NCI-H146 treated with DMSO at 0.1 percent for 48 hours (cell line): ENCODE results near the gene RELA.

Experiments
- DNase-seq: peaks from one replicate; lab custom pipeline; 2025; ENCODE audit not compliant: unreplicated experiment; lab: John Stamatoyannopoulos, UW

Gene RELA

GRCh38 chr11:65634440-65634839 is 28.3 kb downstream of the RELA start:
- DNase-seq = no peak

GRCh38 chr11:65634109-65634436 is 28.6 kb downstream of the RELA start:
- DNase-seq = no peak

- DNase-seq = no peak
Measured at GRCh38 chr11:65633390-65634108, 29.2 kb downstream of the RELA start.

GRCh38 chr11:65630215-65630614 is 32.5 kb downstream of the RELA start:
- DNase-seq = no peak

GRCh38 chr11:65629579-65629978 is 33.1 kb downstream of the RELA start:
- no peak for DNase-seq

GRCh38 chr11:65627202-65627601 is 35.5 kb downstream of the RELA start:
- DNase-seq = no peak

GRCh38 chr11:65625628-65626342 is 36.9 kb downstream of the RELA start:
- DNase-seq = no peak

GRCh38 chr11:65624931-65625627 is 37.6 kb downstream of the RELA start:
- no peak for DNase-seq

- DNase-seq = no peak
Measured at GRCh38 chr11:65623852-65624616, 38.7 kb downstream of the RELA start.

GRCh38 chr11:65623177-65623576 is 39.5 kb downstream of the RELA start:
- no peak for DNase-seq

- DNase-seq = no peak
Measured at GRCh38 chr11:65622011-65622410, 40.7 kb downstream of the RELA start.

- DNase-seq = no peak
Measured at GRCh38 chr11:65621460-65621859, 41.3 kb downstream of the RELA start.

- no peak for DNase-seq
Measured at GRCh38 chr11:65620666-65621065, 42.0 kb downstream of the RELA start.

GRCh38 chr11:65619281-65619928 is 43.3 kb downstream of the RELA start:
- no peak for DNase-seq

- DNase-seq = no peak
Measured at GRCh38 chr11:65618763-65619162, 44.0 kb downstream of the RELA start.

GRCh38 chr11:65617990-65618751 is 44.5 kb downstream of the RELA start:
- DNase-seq = no peak

- no peak for DNase-seq
Measured at GRCh38 chr11:65617136-65617850, 45.4 kb downstream of the RELA start.

GRCh38 chr11:65616575-65617001 is 46.1 kb downstream of the RELA start:
- no peak for DNase-seq

GRCh38 chr11:65615950-65616574 is 46.7 kb downstream of the RELA start:
- DNase-seq = no peak
